Neural progenitor cell (in vitro differentiated cells): ENCODE measurements around the gene EFL1. TPM values are rescaled to one million over a fixed set of nuclear protein-coding genes. Genes with fewer than 3 reads are reported as not detected.

ENCODE experiments used
- DNase-seq: peaks from one replicate; pipeline ENCODE4 v3.0.0-alpha.2; 2016; ENCODE audit warnings: low spot score
- H2AFZ ChIP-seq: fragments of 200-600 bp; sonication (generic); replicated peaks from 2 replicates; pipeline ENCODE4 v1.6.1; 2016; ENCODE audit warnings: antibody characterized with exemption
- H3F3A ChIP-seq: fragments of 200-600 bp; sonication (generic); 2 replicates; pipeline ENCODE4 v1.6.1; 2016; ENCODE audit warnings: antibody characterized with exemption, low read depth
- H3K27ac ChIP-seq: fragments of 200-600 bp; sonication (generic); 2 replicates; pipeline ENCODE4 v1.5.1; 2016; ENCODE audit warnings: mild to moderate bottlenecking
- H3K27me3 ChIP-seq: fragments of 200-600 bp; sonication (generic); 2 replicates; pipeline ENCODE4 v1.6.1; 2016; ENCODE audit warnings: mild to moderate bottlenecking, moderate library complexity
- H3K36me3 ChIP-seq: fragments of 200-600 bp; sonication (generic); 2 replicates; pipeline ENCODE4 v1.5.1; 2016
- H3K4me1 ChIP-seq: fragments of 200-600 bp; sonication (generic); 2 replicates; pipeline ENCODE4 v1.6.1; 2016; ENCODE audit warnings: mixed run types
- H3K4me2 ChIP-seq: fragments of 200-600 bp; sonication (generic); 2 replicates; pipeline ENCODE4 v1.6.1; 2016
- H3K4me3 ChIP-seq: fragments of 200-600 bp; sonication (generic); 2 replicates; pipeline ENCODE4 v1.5.1; 2016
- H3K79me2 ChIP-seq: fragments of 200-600 bp; sonication (generic); 2 replicates; pipeline ENCODE4 v1.6.1; 2016; ENCODE audit warnings: low read depth
- H3K9ac ChIP-seq: fragments of 200-600 bp; sonication (generic); 2 replicates; pipeline ENCODE4 v1.6.1; 2016
- H3K9me3 ChIP-seq: fragments of 200-600 bp; sonication (generic); 2 replicates; pipeline ENCODE4 v1.5.1; 2016; ENCODE audit warnings: low read depth
- H4K20me1 ChIP-seq: fragments of 200-600 bp; sonication (generic); 2 replicates; pipeline ENCODE4 v1.6.1; 2016; ENCODE audit warnings: low read depth
- H3K27ac Mint-ChIP-seq: 3 replicates; pipeline ENCODE4 v1.8.0; 2021; ENCODE audit warnings: mixed read lengths
- H3K27me3 Mint-ChIP-seq: 2 replicates; pipeline ENCODE4 v1.8.0; 2022; ENCODE audit warnings: low read depth, mild to moderate bottlenecking, inconsistent platforms, moderate library complexity, mixed read lengths; ENCODE audit not compliant: insufficient read depth
- H3K36me3 Mint-ChIP-seq: 3 replicates; pipeline ENCODE4 v1.8.0; 2021; ENCODE audit warnings: mixed read lengths
- H3K4me1 Mint-ChIP-seq: 3 replicates; pipeline ENCODE4 v1.8.0; 2021; ENCODE audit warnings: mixed read lengths
- H3K4me3 Mint-ChIP-seq: 3 replicates; pipeline ENCODE4 v1.8.0; 2021; ENCODE audit warnings: mild to moderate bottlenecking, moderate library complexity, mixed read lengths
- H3K9me3 Mint-ChIP-seq: 3 replicates; pipeline ENCODE4 v1.8.0; 2020; ENCODE audit warnings: mixed read lengths
- CTCF ChIP-seq: fragments of 200-600 bp; sonication (generic); IDR thresholded peaks from 2 replicates; pipeline ENCODE4 v1.5.1; 2017; ENCODE audit warnings: antibody characterized with exemption, mild to moderate bottlenecking
- EZH2 ChIP-seq: fragments of 200-600 bp; sonication (generic); IDR thresholded peaks from 2 replicates; pipeline ENCODE4 v1.6.1; 2017; ENCODE audit warnings: antibody characterized with exemption, mild to moderate bottlenecking, moderate library complexity
- EZH2phosphoT487 ChIP-seq: fragments of 200-600 bp; sonication (generic); IDR thresholded peaks from 2 replicates; pipeline ENCODE4 v1.6.1; 2017; ENCODE audit warnings: antibody characterized with exemption
- total RNA-seq: library from RNA; depleted of rRNA; stranded (reverse); fragments of >200 nt; gene quantifications from 2 replicates; pipeline ENCODE4 v1.2.3, GENCODE V29; 2015; ENCODE audit warnings: low replicate concordance

The EFL1 gene
- total RNA-seq, 1 donor from 2014 or later: 42.4 TPM

DNA sequence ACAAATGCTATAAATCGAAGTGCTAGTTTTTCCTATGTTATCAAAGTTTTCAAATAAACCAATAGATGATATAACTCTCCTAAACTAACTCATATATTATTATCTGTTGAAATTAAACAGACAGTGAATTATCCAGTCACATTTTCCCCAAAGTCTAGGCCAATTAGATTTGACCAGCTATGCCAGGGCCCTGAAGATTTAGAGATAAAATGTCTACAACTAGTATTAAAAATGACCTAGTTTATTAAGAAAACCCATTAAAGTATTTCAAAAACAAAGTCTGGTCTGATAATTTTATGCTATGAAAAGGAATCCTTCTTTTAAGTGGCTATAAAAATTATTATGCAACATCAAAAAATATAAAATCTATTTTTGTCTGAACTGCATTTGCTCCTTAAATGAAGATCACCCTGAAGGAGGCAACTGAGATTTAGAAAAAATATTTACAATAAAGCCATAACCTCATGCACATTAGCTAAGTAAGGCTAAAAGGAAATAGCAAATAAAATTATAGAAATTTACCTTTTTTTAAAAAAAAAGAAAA is 133.3 kb downstream of the EFL1 start:
- no peak for DNase-seq
- Histone ChIP-seq H3K27ac (no peak overlapping the region), H3K9me3 (no peaks in the 10 kb centered on the region), H2AFZ (no peak overlapping the region), H3K79me2 (no peaks in the 10 kb centered on the region), H4K20me1 (no peaks in the 10 kb centered on the region), H3K4me1 (no peaks in the 10 kb centered on the region), H3K4me2 (no peak overlapping the region), H3K27me3 (no peaks in the 10 kb centered on the region), H3K4me3 (no peak overlapping the region), H3K36me3 (no peaks in the 10 kb centered on the region), H3F3A (no peaks in the 10 kb centered on the region), H3K9ac (no peak overlapping the region)
- no peak overlapping the region for H3K27ac Mint-ChIP-seq
- H3K4me3 Mint-ChIP-seq: no peak overlapping the region
- H3K36me3 Mint-ChIP-seq: peaks cover 9% of the 10 kb centered on the region
- no peaks in the 10 kb centered on the region for H3K9me3 Mint-ChIP-seq
- no peaks in the 10 kb centered on the region for H3K27me3 Mint-ChIP-seq
- no peaks in the 10 kb centered on the region for H3K4me1 Mint-ChIP-seq
- TF ChIP-seq EZH2 (no peak), CTCF (no peak), EZH2phosphoT487 (no peak)

- H3K27ac Mint-ChIP-seq: no peak overlapping the region
- H3K9me3 Mint-ChIP-seq: no peaks in the 10 kb centered on the region
- no peak overlapping the region for H2AFZ ChIP-seq
- no peak for DNase-seq
- no peaks in the 10 kb centered on the region for H3K4me1 ChIP-seq
- no peak overlapping the region for H3K9ac ChIP-seq
- no peak overlapping the region for H3K4me3 ChIP-seq
- no peaks in the 10 kb centered on the region for H3F3A ChIP-seq
- no peaks in the 10 kb centered on the region for H3K9me3 ChIP-seq
- no peaks in the 10 kb centered on the region for H3K4me1 Mint-ChIP-seq
- no peaks in the 10 kb centered on the region for H3K36me3 ChIP-seq
- no peaks in the 10 kb centered on the region for H3K27me3 Mint-ChIP-seq
- no peak for TF ChIP-seq CTCF
- no peak for TF ChIP-seq EZH2phosphoT487
- no peak for TF ChIP-seq EZH2
- H4K20me1 ChIP-seq: no peaks in the 10 kb centered on the region
- no peak overlapping the region for H3K4me2 ChIP-seq
- no peaks in the 10 kb centered on the region for H3K27me3 ChIP-seq
- H3K79me2 ChIP-seq: no peaks in the 10 kb centered on the region
- no peak overlapping the region for H3K27ac ChIP-seq
- H3K4me3 Mint-ChIP-seq: no peak overlapping the region
- H3K36me3 Mint-ChIP-seq: peaks cover 11% of the 10 kb centered on the region
Observed at GRCh38 chr15:82128401-82129148, 134.0 kb downstream of the EFL1 start.

DNA sequence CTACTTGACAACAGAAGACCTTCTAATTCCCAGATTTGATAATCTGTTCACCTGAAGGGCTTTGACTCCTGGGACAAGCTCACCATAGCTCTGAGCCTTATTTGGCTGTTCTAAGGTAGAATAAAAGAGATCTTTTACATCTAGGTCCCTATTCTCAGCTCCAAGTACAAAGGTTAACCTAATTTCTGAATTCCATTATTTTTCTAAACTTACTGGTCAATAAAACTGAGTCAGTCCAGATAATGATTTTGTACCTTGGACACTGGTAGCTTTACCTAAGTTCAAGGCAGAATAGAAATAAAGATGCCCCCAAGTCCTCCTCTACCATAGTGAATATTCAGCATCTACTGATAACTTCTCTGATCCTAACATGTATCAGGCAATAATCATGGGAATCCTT is 135.0 kb downstream of the EFL1 start:
- H3K27me3 Mint-ChIP-seq: no peaks in the 10 kb centered on the region

More for the DNA sequence above, 135.0 kb downstream of the EFL1 start:
- Mint-ChIP-seq H3K36me3 (peaks cover 16% of the 10 kb centered on the region), H3K9me3 (no peaks in the 10 kb centered on the region), H3K27ac (no peak overlapping the region), H3K4me1 (no peaks in the 10 kb centered on the region), H3K4me3 (no peak overlapping the region)
- no peaks in the 10 kb centered on the region for H4K20me1 ChIP-seq
- no peaks in the 10 kb centered on the region for H3K27me3 ChIP-seq
- no peaks in the 10 kb centered on the region for H3K9me3 ChIP-seq
- H3K27ac ChIP-seq: no peak overlapping the region
- no peak overlapping the region for H3K4me3 ChIP-seq
- H3K36me3 ChIP-seq: no peaks in the 10 kb centered on the region
- DNase-seq: no peak
- H3K4me1 ChIP-seq: no peaks in the 10 kb centered on the region
- TF ChIP-seq CTCF (no peak), EZH2phosphoT487 (no peak), EZH2 (no peak)
- no peaks in the 10 kb centered on the region for H3F3A ChIP-seq
- no peaks in the 10 kb centered on the region for H3K79me2 ChIP-seq
- no peak overlapping the region for H3K9ac ChIP-seq
- H3K4me2 ChIP-seq: no peak overlapping the region
- H2AFZ ChIP-seq: no peak overlapping the region
